Measurements from ENCODE around the gene MARK2. TPM values are rescaled to one million over a fixed set of nuclear protein-coding genes. Genes with fewer than 3 reads are reported as not detected.

The MARK2 gene
- total and polyA plus RNA-seq, 2 of the 8 experiments (the other 6 are each of a cell fraction or from before 2014, with no cell fraction given) = 19.3 to 58.5 TPM

DNA sequence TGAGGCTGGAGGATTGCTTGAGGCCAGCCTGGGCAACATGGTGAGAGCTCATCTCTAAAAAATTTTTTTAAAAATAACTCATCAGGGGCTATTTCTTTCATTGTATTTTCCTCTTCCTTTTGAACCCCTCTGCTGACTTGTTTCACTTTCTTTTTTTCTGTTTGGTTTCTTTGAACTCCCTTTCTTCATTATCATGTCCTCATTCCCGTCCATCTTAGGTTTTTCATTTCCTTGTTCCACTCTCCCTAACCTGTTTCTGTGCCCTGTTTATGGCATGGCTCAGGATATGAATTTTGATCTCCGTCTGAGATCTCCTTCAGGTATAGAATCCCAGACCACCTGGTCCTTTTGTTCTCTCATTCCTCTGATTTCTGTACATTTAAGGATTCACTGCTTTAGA is 12.5 kb downstream of the MARK2 start:
- Histone ChIP-seq H3K56ac (replicated peaks; ENCODE audit: insufficient read length, low read depth, low read length) (no peak overlapping the region), H3K9ac (replicated peaks in 1 of 4; ENCODE audit: extremely low read depth in 1 of 4, low read depth in 3 of 4, low read length in 3 of 4) (no peak overlapping the region), H4K20me1 (replicated peaks in 1 of 2; ENCODE audit: control insufficient read depth in 1 of 2, insufficient read depth in 2 of 2, low read length in 2 of 2) (peaks cover 2 to 8% of the 10 kb centered on the region in 2 experiments), H3K27ac (ENCODE audit: low read depth, low read length) (no peak overlapping the region), H3K36me3 (ENCODE audit: control insufficient read depth in 2 of 4, insufficient read depth in 4 of 4, low read length in 3 of 4) (peaks cover 0 to 2% (median 1%) of the 10 kb centered on the region in 4 experiments; a peak in 2 of 8 replicates), H3K79me1 (ENCODE audit: low read depth, low read length) (peaks cover 20% of the 10 kb centered on the region), H3K4me3 (ENCODE audit: extremely low read depth in 1 of 4, insufficient read depth in 2 of 4, low read depth in 3 of 4, low read length in 4 of 4) (no peak overlapping the region), H3K79me2 (ENCODE audit: control insufficient read depth in 1 of 2, insufficient read depth in 2 of 2, low read length in 2 of 2) (peaks cover 18 to 81% of the 10 kb centered on the region in 2 experiments), H4K91ac (replicated peaks; ENCODE audit: insufficient read length, low read length) (no peak overlapping the region), H2BK15ac (ENCODE audit: low read length) (no peak overlapping the region), H2AK5ac (ENCODE audit: low read depth, low read length) (no peak overlapping the region), H2BK120ac (replicated peaks; ENCODE audit: low read depth, low read length) (no peak overlapping the region), H3K4me1 (replicated peaks in 1 of 4; ENCODE audit: control insufficient read depth in 3 of 4, insufficient read depth in 4 of 4, low read length in 3 of 4) (peaks cover 8 to 14% (median 11%) of the 10 kb centered on the region in 4 experiments; a peak in 6 of 7 replicates), H2BK12ac (ENCODE audit: low read depth, low read length) (no peak overlapping the region), H3K23ac (ENCODE audit: insufficient read length) (no peak overlapping the region), H4K8ac (ENCODE audit: extremely low read depth, insufficient read depth, low read length) (no peak overlapping the region), H2BK5ac (ENCODE audit: low read depth, low read length) (no peak overlapping the region), H3K18ac (ENCODE audit: extremely low read depth, low read length) (no peak overlapping the region), H3K9me3 (ENCODE audit: insufficient read depth in 2 of 2, low read depth in 1 of 2, low read length in 1 of 2) (no peaks in the 10 kb centered on the region), H3K4me2 (ENCODE audit: insufficient read depth in 1 of 2, low read depth in 2 of 2, low read length in 2 of 2) (no peak overlapping the region), H4K5ac (ENCODE audit: insufficient read length, low read depth, low read length) (no peak overlapping the region), H3K4ac (replicated peaks; ENCODE audit: insufficient read length, low read depth, low read length) (no peak overlapping the region), H2AFZ (ENCODE audit: low read length) (no peak overlapping the region), H2BK20ac (ENCODE audit: low read length) (no peak overlapping the region), H3K23me2 (ENCODE audit: low read depth, low read length) (no peaks in the 10 kb centered on the region), H3K14ac (ENCODE audit: insufficient read length) (no peak overlapping the region), H3K27me3 (replicated peaks in 1 of 4; ENCODE audit: control insufficient read depth in 3 of 4, extremely low read depth in 1 of 4, insufficient read depth in 3 of 4, low read length in 3 of 4) (no peaks in the 10 kb centered on the region)
- FAIRE-seq (no peak), DNase-seq (ENCODE audit: low read depth in 1 of 2, low spot score in 2 of 2) (no peak)
- ChIA-PET POLR2A (ENCODE audit: partially characterized antibody) (interaction anchor here (0.7 to 2.1 kb wide), 3 partner anchors 12 to 169 kb away, joined by 3 to 7 read pairs (median 3); partner anchors contain the start of gene MARK2), CTCF (ENCODE audit: partially characterized antibody) (interaction anchor here (0.7 to 2.4 kb wide), 6 partner anchors 10 to 55 kb away, joined by 3 to 13 read pairs (median 4); no protein-coding TSS in a partner anchor)
- WGBS, 2 experiments (ENCODE audit: extremely low coverage in 1 of 2, insufficient coverage in 1 of 2, insufficient read length in 1 of 2, insufficient replicate concordance in 2 of 2, low coverage in 1 of 2, low lambda C conversion rate in 2 of 2, missing lambda C conversion rate in 1 of 2) = 91% methylated on average over 2 of the region's 2 CpGs; no CpG with 5 or more reads in 1 of the 2 experiments
- TF ChIP-seq BACH1 (IDR thresholded peaks at IDR 0.05; ENCODE audit: low read length) (no peak), MAFK (IDR thresholded peaks at IDR 0.05; ENCODE audit: low read depth, low read length) (no peak), SIRT6 (IDR thresholded peaks at IDR 0.05; ENCODE audit: low read length) (no peak), POLR2A (IDR thresholded peaks at IDR 0.05; ENCODE audit: control extremely low read depth in 1 of 2, low read depth in 2 of 2, low read length in 2 of 2) (no peak), RXRA (IDR thresholded peaks at IDR 0.05; ENCODE audit: insufficient read depth, low read depth, low read length) (no peak), ASH2L (IDR thresholded peaks at IDR 0.05; ENCODE audit: low read length) (no peak), SP2 (IDR thresholded peaks at IDR 0.05; ENCODE audit: low read length) (no peak), SIN3A (conservative IDR thresholded peaks at IDR 0.05 in 1 of 2, IDR thresholded peaks at IDR 0.05 in 1 of 2; ENCODE audit: low read depth in 1 of 2, low read length in 2 of 2) (no peak), RNF2 (IDR thresholded peaks at IDR 0.05; ENCODE audit: borderline replicate concordance, low read depth, low read length, missing control alignments, poor library complexity, severe bottlenecking) (no peak), ATF3 (IDR thresholded peaks at IDR 0.05; ENCODE audit: insufficient read depth, low read depth, low read length) (no peak), POLR2AphosphoS5 (IDR thresholded peaks at IDR 0.05; ENCODE audit: low read depth, low read length) (no peak), YY1 (IDR thresholded peaks at IDR 0.05; ENCODE audit: low read depth, low read length) (no peak)
- TF ChIP-seq, protein P1, sequence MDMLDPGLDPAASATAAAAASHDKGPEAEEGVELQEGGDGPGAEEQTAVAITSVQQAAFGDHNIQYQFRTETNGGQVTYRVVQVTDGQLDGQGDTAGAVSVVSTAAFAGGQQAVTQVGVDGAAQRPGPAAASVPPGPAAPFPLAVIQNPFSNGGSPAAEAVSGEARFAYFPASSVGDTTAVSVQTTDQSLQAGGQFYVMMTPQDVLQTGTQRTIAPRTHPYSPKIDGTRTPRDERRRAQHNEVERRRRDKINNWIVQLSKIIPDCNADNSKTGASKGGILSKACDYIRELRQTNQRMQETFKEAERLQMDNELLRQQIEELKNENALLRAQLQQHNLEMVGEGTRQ (IDR thresholded peaks at IDR 0.05; ENCODE audit: low read length) = no peak
